HepG2 (cell line): Measurements from ENCODE around the gene CHMP4B. TPM values are rescaled to one million over a fixed set of nuclear protein-coding genes. Genes with fewer than 3 reads are reported as not detected.
A peak's percentile ranks its signal among the peaks of the same experiment; 100 is the strongest.

Experiments used
- DNMT3B ChIP-seq: conservative IDR thresholded peaks from 2 replicates; pipeline ENCODE4 v1.6.1; 2016; ENCODE audit warnings: missing biosample characterization, control low read depth
- EP300 ChIP-seq, 3 experiments: sonication (generic) in 1 of 3; formaldehyde crosslinking in 1 of 3; IDR thresholded peaks; 2 replicates each; pipeline versions ENCODE4 v1.5.1 to v1.6.1; 2011 to 2020; ENCODE audit warnings: low read depth in 2 of 3, low read length in 2 of 3, borderline replicate concordance in 1 of 3, improper control_type of control experiment in 1 of 3, mild to moderate bottlenecking in 1 of 3, missing genetic modification reagents in 1 of 3, moderate library complexity in 1 of 3
- KAT2B ChIP-seq: fragments of 150-350 bp; IDR thresholded peaks from 2 replicates; pipeline ENCODE4 v1.6.1; 2014; ENCODE audit warnings: low read depth, low read length, borderline replicate concordance
- KDM5B ChIP-seq: sonication (generic); formaldehyde crosslinking; IDR thresholded peaks from 2 replicates; pipeline ENCODE4 v1.4.0; 2020; ENCODE audit warnings: missing genetic modification reagents, mild to moderate bottlenecking, borderline replicate concordance
- MAZ ChIP-seq, 2 experiments: sonication (generic) in 1 of 2; formaldehyde crosslinking in 1 of 2; IDR thresholded peaks; 2 replicates each; pipeline versions ENCODE4 v1.5.0 to v1.6.1; 2012 to 2020; ENCODE audit warnings: low read depth in 2 of 2, mild to moderate bottlenecking in 2 of 2, borderline replicate concordance in 1 of 2, improper control_type of control experiment in 1 of 2, low read length in 1 of 2, missing genetic modification reagents in 1 of 2, moderate library complexity in 1 of 2
- MBD4 ChIP-seq: IDR thresholded peaks from 2 replicates; pipeline ENCODE4 v1.6.1; 2012; ENCODE audit warnings: low read length, inconsistent platforms, borderline replicate concordance
- NCOA2 ChIP-seq: sonication (generic); formaldehyde crosslinking; IDR thresholded peaks from 2 replicates; pipeline ENCODE4 v1.8.0; 2022; ENCODE audit warnings: inconsistent platforms
- NR2C2 ChIP-seq: sonication (generic); formaldehyde crosslinking; IDR thresholded peaks from 2 replicates; pipeline ENCODE4 v1.4.0; 2020; ENCODE audit warnings: missing genetic modification reagents, mild to moderate bottlenecking, moderate library complexity, borderline replicate concordance
- RARG ChIP-seq: sonication (generic); formaldehyde crosslinking; IDR thresholded peaks from 2 replicates; pipeline ENCODE4 v1.4.0; 2020; ENCODE audit warnings: low read depth, mild to moderate bottlenecking, missing genetic modification reagents
- SPEN ChIP-seq: sonication (generic); formaldehyde crosslinking; IDR thresholded peaks from 2 replicates; pipeline ENCODE4 v1.5.1; 2020; ENCODE audit warnings: low read depth, mild to moderate bottlenecking, missing genetic modification reagents
- ZNF747 ChIP-seq: sonication (generic); formaldehyde crosslinking; IDR thresholded peaks from 2 replicates; pipeline ENCODE4 v1.8.1; 2023; ENCODE audit warnings: missing genetic modification reagents, mild to moderate bottlenecking, borderline replicate concordance
- ZNF770 ChIP-seq: sonication (generic); formaldehyde crosslinking; IDR thresholded peaks from 2 replicates; pipeline ENCODE4 v1.5.0; 2020; ENCODE audit warnings: mild to moderate bottlenecking, missing genetic modification reagents
- ZSCAN25 ChIP-seq: sonication (generic); formaldehyde crosslinking; IDR thresholded peaks from 2 replicates; pipeline ENCODE4 v1.8.0; 2022; ENCODE audit warnings: mild to moderate bottlenecking, missing genetic modification reagents
- polyA plus RNA-seq, 8 experiments: library from polyadenylated mRNA; depleted of rRNA in 3 of 8; stranded (reverse) in 7 of 8; unstranded in 1 of 8; fragments of >200 nt; fragmentation: Illumina TruSeq in 4 of 8; extraction: Trizol in 4 of 8; gene quantifications; 2 replicates each; pipeline versions ENCODE4 v1.2.1 to v1.2.3, GENCODE V29; 2011 to 2016; ENCODE audit warnings: low read depth in 4 of 8, missing spikeins in 1 of 8, mixed read lengths in 1 of 8; ENCODE audit not compliant: insufficient read depth in 1 of 8
- total RNA-seq, 5 experiments: library from RNA; depleted of rRNA; stranded (reverse); fragments of >200 nt; fragmentation: Illumina TruSeq; extraction: Trizol; gene quantifications; 2 replicates each; pipeline ENCODE4 v1.2.3, GENCODE V29; 2016; ENCODE audit warnings: low read depth in 1 of 5
- TF ChIP-seq, protein P1 (sequence below): sonication (generic); formaldehyde crosslinking; conservative IDR thresholded peaks from 2 replicates; pipeline ENCODE4 v1.8.1; 2023; ENCODE audit warnings: missing genetic modification reagents
- TF ChIP-seq, protein P2 (sequence below): sonication (generic); formaldehyde crosslinking; IDR thresholded peaks from 2 replicates; pipeline ENCODE4 v1.4.0; 2020; ENCODE audit warnings: missing genetic modification reagents
- TF ChIP-seq, protein P3 (sequence below): sonication (generic); formaldehyde crosslinking; IDR thresholded peaks from 2 replicates; pipeline ENCODE4 v1.4.0; 2020; ENCODE audit warnings: missing genetic modification reagents, borderline replicate concordance

The CHMP4B gene
- total and polyA plus RNA-seq, 2 of the 13 experiments (the other 11 are each of a cell fraction or from before 2014, with no cell fraction given) = 40.1 to 45.6 TPM

DNA sequence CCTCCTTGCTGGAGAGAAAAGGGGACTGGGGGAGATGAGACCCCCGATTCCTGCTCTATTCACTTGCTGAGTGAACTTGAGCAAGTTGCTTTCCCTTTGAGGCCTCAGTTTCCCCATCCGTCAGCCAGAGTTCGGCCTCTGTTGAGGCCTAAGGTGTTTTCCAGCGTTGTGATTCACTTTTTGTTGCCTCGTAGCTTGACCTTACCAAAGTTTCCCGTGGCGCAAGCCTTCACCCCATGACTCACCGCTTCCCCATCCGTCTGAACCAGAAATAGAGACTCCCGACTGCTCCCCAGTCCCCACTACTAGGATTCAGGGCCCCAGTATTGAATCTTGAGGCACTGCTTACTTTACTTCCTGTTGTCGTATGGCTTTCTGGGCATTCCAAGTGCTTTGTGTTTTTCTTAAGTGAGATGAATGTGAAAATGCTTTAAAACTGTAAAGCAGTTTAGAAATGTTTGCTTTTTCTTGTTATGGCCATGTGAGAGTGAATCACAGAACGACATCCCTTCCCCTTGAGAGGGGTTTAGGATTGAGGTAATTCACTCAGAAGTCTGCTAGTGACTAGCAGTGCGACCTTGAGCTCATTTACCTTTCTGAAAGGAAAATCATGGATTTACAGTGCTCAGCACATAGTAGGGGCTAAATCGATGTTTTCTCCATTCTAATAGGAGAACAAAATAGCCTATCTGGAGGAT is 1.2 kb downstream of the CHMP4B start (continued):
- TF ChIP-seq ZNF770 (peak; percentile 33; the same call in 1 of the 2 replicates), DNMT3B (CRISPR knock-in tag) (0 out of 2 replicates have a peak, but pooled peaks have one; percentile 19), ZSCAN25 (CRISPR knock-in tag) (0 out of 2 replicates have a peak, but pooled peaks have one; percentile 3), NCOA2 (no peak), KAT2B (no peak), SPEN (CRISPR knock-in tag) (peak; percentile 26; the same call in 1 of the 2 replicates), NR2C2 (CRISPR knock-in tag) (peak; percentile 39; the same call in 1 of the 2 replicates), KDM5B (CRISPR knock-in tag) (0 out of 2 replicates have a peak, but pooled peaks have one; percentile 2), ZNF747 (CRISPR knock-in tag) (0 out of 2 replicates have a peak, but pooled peaks have one; percentile 2), RARG (CRISPR knock-in tag) (no peak), EP300 (IDR thresholded peaks at IDR 0.05; ENCODE audit: low read depth in 2 of 2, low read length in 2 of 2) (no peak), EP300 (CRISPR knock-in tag; IDR thresholded peaks at IDR 0.05; ENCODE audit: borderline replicate concordance) (0 out of 2 replicates have a peak, but pooled peaks have one; percentile 19), MBD4 (no peak; the same call in 1 of the 2 replicates), MAZ (IDR thresholded peaks at IDR 0.05; ENCODE audit: borderline replicate concordance, low read depth, low read length) (no peak), MAZ (CRISPR knock-in tag; IDR thresholded peaks at IDR 0.05; ENCODE audit: low read depth) (no peak; the same call in 1 of the 2 replicates)
- TF ChIP-seq, protein P1, sequence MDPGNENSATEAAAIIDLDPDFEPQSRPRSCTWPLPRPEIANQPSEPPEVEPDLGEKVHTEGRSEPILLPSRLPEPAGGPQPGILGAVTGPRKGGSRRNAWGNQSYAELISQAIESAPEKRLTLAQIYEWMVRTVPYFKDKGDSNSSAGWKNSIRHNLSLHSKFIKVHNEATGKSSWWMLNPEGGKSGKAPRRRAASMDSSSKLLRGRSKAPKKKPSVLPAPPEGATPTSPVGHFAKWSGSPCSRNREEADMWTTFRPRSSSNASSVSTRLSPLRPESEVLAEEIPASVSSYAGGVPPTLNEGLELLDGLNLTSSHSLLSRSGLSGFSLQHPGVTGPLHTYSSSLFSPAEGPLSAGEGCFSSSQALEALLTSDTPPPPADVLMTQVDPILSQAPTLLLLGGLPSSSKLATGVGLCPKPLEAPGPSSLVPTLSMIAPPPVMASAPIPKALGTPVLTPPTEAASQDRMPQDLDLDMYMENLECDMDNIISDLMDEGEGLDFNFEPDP (CRISPR knock-in tag) = 0 out of 2 replicates have a peak, but pooled peaks have one; percentile 71
- TF ChIP-seq, protein P2, sequence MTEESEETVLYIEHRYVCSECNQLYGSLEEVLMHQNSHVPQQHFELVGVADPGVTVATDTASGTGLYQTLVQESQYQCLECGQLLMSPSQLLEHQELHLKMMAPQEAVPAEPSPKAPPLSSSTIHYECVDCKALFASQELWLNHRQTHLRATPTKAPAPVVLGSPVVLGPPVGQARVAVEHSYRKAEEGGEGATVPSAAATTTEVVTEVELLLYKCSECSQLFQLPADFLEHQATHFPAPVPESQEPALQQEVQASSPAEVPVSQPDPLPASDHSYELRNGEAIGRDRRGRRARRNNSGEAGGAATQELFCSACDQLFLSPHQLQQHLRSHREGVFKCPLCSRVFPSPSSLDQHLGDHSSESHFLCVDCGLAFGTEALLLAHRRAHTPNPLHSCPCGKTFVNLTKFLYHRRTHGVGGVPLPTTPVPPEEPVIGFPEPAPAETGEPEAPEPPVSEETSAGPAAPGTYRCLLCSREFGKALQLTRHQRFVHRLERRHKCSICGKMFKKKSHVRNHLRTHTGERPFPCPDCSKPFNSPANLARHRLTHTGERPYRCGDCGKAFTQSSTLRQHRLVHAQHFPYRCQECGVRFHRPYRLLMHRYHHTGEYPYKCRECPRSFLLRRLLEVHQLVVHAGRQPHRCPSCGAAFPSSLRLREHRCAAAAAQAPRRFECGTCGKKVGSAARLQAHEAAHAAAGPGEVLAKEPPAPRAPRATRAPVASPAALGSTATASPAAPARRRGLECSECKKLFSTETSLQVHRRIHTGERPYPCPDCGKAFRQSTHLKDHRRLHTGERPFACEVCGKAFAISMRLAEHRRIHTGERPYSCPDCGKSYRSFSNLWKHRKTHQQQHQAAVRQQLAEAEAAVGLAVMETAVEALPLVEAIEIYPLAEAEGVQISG (CRISPR knock-in tag) = no peak
- TF ChIP-seq, protein P3, sequence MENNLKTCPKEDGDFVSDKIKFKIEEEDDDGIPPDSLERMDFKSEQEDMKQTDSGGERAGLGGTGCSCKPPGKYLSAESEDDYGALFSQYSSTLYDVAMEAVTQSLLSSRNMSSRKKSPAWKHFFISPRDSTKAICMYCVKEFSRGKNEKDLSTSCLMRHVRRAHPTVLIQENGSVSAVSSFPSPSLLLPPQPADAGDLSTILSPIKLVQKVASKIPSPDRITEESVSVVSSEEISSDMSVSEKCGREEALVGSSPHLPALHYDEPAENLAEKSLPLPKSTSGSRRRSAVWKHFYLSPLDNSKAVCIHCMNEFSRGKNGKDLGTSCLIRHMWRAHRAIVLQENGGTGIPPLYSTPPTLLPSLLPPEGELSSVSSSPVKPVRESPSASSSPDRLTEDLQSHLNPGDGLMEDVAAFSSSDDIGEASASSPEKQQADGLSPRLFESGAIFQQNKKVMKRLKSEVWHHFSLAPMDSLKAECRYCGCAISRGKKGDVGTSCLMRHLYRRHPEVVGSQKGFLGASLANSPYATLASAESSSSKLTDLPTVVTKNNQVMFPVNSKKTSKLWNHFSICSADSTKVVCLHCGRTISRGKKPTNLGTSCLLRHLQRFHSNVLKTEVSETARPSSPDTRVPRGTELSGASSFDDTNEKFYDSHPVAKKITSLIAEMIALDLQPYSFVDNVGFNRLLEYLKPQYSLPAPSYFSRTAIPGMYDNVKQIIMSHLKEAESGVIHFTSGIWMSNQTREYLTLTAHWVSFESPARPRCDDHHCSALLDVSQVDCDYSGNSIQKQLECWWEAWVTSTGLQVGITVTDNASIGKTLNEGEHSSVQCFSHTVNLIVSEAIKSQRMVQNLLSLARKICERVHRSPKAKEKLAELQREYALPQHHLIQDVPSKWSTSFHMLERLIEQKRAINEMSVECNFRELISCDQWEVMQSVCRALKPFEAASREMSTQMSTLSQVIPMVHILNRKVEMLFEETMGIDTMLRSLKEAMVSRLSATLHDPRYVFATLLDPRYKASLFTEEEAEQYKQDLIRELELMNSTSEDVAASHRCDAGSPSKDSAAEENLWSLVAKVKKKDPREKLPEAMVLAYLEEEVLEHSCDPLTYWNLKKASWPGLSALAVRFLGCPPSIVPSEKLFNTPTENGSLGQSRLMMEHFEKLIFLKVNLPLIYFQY (CRISPR knock-in tag) = no peak
